ENCODE data around the gene NRCAM.

The NRCAM gene

DNA sequence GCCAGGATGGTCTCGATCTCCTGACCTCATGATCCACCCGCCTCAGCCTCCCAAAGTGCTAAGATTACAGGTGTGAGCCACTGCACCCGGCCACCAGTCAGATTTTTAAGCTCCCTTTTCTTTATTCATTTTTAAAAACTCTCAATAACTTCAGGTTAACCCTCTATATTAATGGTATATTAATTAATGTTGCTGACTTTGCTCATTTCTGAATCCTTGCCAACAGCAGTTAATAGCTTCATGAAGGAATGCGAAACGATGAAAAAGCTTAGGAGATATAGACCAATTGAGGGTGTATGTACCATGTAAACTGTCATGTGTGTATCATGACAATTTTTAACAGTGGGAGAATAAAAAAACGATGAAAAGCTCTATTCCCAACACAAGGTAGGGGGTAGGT lies 42.2 kb upstream of the NRCAM start:
- H3K27ac ChIP-seq (ENCODE audit: extremely low read depth, low read depth, low read length) = no peak overlapping the region
- TF ChIP-seq, protein P1, sequence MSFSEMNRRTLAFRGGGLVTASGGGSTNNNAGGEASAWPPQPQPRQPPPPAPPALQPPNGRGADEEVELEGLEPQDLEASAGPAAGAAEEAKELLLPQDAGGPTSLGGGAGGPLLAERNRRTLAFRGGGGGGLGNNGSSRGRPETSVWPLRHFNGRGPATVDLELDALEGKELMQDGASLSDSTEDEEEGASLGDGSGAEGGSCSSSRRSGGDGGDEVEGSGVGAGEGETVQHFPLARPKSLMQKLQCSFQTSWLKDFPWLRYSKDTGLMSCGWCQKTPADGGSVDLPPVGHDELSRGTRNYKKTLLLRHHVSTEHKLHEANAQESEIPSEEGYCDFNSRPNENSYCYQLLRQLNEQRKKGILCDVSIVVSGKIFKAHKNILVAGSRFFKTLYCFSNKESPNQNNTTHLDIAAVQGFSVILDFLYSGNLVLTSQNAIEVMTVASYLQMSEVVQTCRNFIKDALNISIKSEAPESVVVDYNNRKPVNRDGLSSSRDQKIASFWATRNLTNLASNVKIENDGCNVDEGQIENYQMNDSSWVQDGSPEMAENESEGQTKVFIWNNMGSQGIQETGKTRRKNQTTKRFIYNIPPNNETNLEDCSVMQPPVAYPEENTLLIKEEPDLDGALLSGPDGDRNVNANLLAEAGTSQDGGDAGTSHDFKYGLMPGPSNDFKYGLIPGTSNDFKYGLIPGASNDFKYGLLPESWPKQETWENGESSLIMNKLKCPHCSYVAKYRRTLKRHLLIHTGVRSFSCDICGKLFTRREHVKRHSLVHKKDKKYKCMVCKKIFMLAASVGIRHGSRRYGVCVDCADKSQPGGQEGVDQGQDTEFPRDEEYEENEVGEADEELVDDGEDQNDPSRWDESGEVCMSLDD (tag by site-specific recombination; IDR thresholded peaks at IDR 0.05) = no peak
- no peak for TF ChIP-seq ZSCAN30 (tag by site-specific recombination; IDR thresholded peaks at IDR 0.05)
- TF ChIP-seq ZNF488 (tag by site-specific recombination; IDR thresholded peaks at IDR 0.05) = no peak
- no peak for TF ChIP-seq ZNF121 (tag by site-specific recombination; IDR thresholded peaks at IDR 0.05)
- no peak for TF ChIP-seq MYNN (tag by site-specific recombination; IDR thresholded peaks at IDR 0.05; ENCODE audit: borderline replicate concordance)
- no peak for TF ChIP-seq ZNF426 (tag by site-specific recombination; IDR thresholded peaks at IDR 0.05)
- no peak for TF ChIP-seq ZNF529 (tag by site-specific recombination; IDR thresholded peaks at IDR 0.05; ENCODE audit: insufficient replicate concordance)
- TF ChIP-seq ZNF707 (tag by site-specific recombination; IDR thresholded peaks at IDR 0.05) = no peak
- no peak for TF ChIP-seq SP2 (tag by site-specific recombination; IDR thresholded peaks at IDR 0.05)
- TF ChIP-seq ZNF548 (tag by site-specific recombination; IDR thresholded peaks at IDR 0.05) = no peak
- TF ChIP-seq TCF7L2 (IDR thresholded peaks at IDR 0.05; ENCODE audit: borderline replicate concordance, low read depth, low read length) = no peak
- TF ChIP-seq YY1 (tag by site-specific recombination; IDR thresholded peaks at IDR 0.05) = no peak
- peaks cover 10 to 16% of the 10 kb centered on the region in 2 experiments; a peak in 2 of 3 replicates for H3K36me3 ChIP-seq (ENCODE audit: control insufficient read depth in 2 of 2, insufficient read depth in 1 of 2, low read length in 2 of 2)
- no peaks in the 10 kb centered on the region for H3K4me1 ChIP-seq (ENCODE audit: control insufficient read depth, insufficient read depth, low read length)
- no peak overlapping the region for H3K4me3 ChIP-seq (ENCODE audit: low read depth, low read length)
- ChIA-PET CTCF (interaction anchor here (0.6 to 2.9 kb wide), 6 partner anchors 28 to 622 kb away, joined by 3 to 19 read pairs (median 3); no protein-coding TSS in a partner anchor), POLR2A (no interaction called here)
- H3K9me3 ChIP-seq (ENCODE audit: control insufficient read depth, insufficient read depth, low read depth, low read length) = no peaks in the 10 kb centered on the region

DNA sequence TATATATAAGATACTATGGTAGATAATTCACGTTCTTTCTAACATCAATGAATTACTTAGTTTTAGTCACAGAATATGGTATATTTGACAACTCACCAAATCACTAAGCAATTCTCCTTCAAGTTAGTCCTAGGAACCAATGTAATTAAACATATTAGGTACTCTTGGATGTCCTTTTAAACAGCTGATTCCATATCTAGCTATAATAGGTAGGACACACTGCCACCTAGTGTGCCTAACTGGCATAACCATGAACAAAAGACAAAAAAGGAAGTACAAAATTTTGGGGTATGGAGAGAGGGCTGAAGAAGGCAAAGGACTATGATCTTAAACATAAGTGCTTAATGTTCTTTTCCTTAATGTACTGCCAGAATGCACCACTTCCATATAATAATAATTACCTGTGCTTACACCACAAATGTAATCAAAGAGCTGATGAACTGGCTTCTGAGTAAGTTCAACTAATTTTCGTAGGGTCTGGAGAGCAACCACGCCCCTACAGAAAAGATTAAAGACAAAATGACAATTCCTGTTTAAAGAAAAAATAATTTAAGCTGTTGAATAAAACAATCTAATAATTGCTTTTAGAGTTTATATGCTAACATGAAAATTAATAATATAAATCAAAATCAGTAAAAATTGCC lies 41.0 kb upstream of the NRCAM start:
- Histone ChIP-seq H3K4me1 (ENCODE audit: control insufficient read depth, insufficient read depth, low read length) (no peaks in the 10 kb centered on the region), H3K36me3 (ENCODE audit: control insufficient read depth in 2 of 2, insufficient read depth in 1 of 2, low read length in 2 of 2) (peaks cover 8 to 16% of the 10 kb centered on the region in 2 experiments; a peak in 2 of 3 replicates), H3K27ac (ENCODE audit: extremely low read depth, low read depth, low read length) (no peak overlapping the region), H3K9me3 (ENCODE audit: control insufficient read depth, insufficient read depth, low read depth, low read length) (no peaks in the 10 kb centered on the region), H3K4me3 (ENCODE audit: low read depth, low read length) (no peak overlapping the region)
- no peak for TF ChIP-seq ZSCAN5A (tag by site-specific recombination; IDR thresholded peaks at IDR 0.05)
- no peak for TF ChIP-seq ZNF791 (tag by site-specific recombination; IDR thresholded peaks at IDR 0.05)
- peak; percentile 26; the same call in 1 of the 2 replicates for TF ChIP-seq ZSCAN30 (tag by site-specific recombination; IDR thresholded peaks at IDR 0.05)
- no peak for TF ChIP-seq ZNF701 (tag by site-specific recombination; IDR thresholded peaks at IDR 0.05)
- TF ChIP-seq, protein P2, sequence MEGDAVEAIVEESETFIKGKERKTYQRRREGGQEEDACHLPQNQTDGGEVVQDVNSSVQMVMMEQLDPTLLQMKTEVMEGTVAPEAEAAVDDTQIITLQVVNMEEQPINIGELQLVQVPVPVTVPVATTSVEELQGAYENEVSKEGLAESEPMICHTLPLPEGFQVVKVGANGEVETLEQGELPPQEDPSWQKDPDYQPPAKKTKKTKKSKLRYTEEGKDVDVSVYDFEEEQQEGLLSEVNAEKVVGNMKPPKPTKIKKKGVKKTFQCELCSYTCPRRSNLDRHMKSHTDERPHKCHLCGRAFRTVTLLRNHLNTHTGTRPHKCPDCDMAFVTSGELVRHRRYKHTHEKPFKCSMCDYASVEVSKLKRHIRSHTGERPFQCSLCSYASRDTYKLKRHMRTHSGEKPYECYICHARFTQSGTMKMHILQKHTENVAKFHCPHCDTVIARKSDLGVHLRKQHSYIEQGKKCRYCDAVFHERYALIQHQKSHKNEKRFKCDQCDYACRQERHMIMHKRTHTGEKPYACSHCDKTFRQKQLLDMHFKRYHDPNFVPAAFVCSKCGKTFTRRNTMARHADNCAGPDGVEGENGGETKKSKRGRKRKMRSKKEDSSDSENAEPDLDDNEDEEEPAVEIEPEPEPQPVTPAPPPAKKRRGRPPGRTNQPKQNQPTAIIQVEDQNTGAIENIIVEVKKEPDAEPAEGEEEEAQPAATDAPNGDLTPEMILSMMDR (tag by site-specific recombination; IDR thresholded peaks at IDR 0.05) = peak; percentile 42; the same call in 1 of the 2 replicates
- peak; percentile 81 for TF ChIP-seq ZNF654 (tag by site-specific recombination; IDR thresholded peaks at IDR 0.05; ENCODE audit: low read depth)
- no peak for TF ChIP-seq ZNF114 (tag by site-specific recombination; IDR thresholded peaks at IDR 0.05)
- CTCF ChIA-PET = interaction anchor here (0.5 to 2.9 kb wide), 48 partner anchors 8 to 1274 kb away, joined by 3 to 19 read pairs (median 4); partner anchors contain the start of gene LAMB4
- POLR2A ChIA-PET = no interaction called here
